GM12878 (cell line): ENCODE measurements around the gene SVBP.

ENCODE experiments used
- CHD2 ChIP-seq: IDR thresholded peaks from 2 replicates; pipeline ENCODE4 v1.6.1; 2011; ENCODE audit warnings: low read depth, low read length, improper control_type of control experiment, borderline replicate concordance
- HDAC2 ChIP-seq: fragments of 200-600 bp; sonication (generic); IDR thresholded peaks from 2 replicates; pipeline ENCODE4 v1.6.1; 2017
- POLR2A ChIP-seq: IDR thresholded peaks from 2 replicates; pipeline ENCODE4 v1.6.1; 2011; ENCODE audit warnings: low read depth, mild to moderate bottlenecking, low read length
- TF ChIP-seq, protein P1 (sequence below): IDR thresholded peaks from 2 replicates; pipeline ENCODE4 v1.6.1; 2012; ENCODE audit warnings: mild to moderate bottlenecking, low read depth, low read length
- TF ChIP-seq, protein P2 (sequence below), 3 experiments: IDR thresholded peaks in 2 of 3; conservative IDR thresholded peaks in 1 of 3; 2 replicates each; pipeline ENCODE4 v1.5.1; 2011; ENCODE audit warnings: low read depth in 3 of 3, low read length in 3 of 3, mild to moderate bottlenecking in 3 of 3, control low read depth in 2 of 3, moderate library complexity in 2 of 3, inconsistent platforms in 1 of 3, mixed read lengths in 1 of 3; ENCODE audit not compliant: control insufficient read depth in 2 of 3, insufficient read depth in 1 of 3; ENCODE audit errors: extremely low read depth in 1 of 3

DNA sequence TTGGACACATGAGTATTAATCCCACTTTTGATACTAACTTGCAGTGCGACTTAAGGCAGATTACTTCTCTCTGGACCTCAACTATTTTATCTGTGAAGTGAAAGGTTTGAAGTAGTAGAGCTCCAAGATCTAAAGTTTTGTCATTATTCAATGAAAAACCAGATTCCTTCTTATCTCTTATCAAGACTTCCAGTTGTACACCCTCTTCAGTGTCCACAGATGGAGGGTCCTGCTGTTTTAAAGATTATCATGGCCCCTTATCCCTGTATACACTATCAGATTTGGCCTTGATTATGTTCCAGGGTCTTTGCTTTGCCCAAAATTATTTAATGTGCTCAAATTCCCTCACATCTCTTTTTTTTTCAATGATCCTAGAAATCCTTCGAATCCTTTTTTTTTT lies 49.0 kb downstream of the SVBP start:
- TF ChIP-seq POLR2A (no peak), HDAC2 (no peak), CHD2 (no peak)
- TF ChIP-seq, protein P1, sequence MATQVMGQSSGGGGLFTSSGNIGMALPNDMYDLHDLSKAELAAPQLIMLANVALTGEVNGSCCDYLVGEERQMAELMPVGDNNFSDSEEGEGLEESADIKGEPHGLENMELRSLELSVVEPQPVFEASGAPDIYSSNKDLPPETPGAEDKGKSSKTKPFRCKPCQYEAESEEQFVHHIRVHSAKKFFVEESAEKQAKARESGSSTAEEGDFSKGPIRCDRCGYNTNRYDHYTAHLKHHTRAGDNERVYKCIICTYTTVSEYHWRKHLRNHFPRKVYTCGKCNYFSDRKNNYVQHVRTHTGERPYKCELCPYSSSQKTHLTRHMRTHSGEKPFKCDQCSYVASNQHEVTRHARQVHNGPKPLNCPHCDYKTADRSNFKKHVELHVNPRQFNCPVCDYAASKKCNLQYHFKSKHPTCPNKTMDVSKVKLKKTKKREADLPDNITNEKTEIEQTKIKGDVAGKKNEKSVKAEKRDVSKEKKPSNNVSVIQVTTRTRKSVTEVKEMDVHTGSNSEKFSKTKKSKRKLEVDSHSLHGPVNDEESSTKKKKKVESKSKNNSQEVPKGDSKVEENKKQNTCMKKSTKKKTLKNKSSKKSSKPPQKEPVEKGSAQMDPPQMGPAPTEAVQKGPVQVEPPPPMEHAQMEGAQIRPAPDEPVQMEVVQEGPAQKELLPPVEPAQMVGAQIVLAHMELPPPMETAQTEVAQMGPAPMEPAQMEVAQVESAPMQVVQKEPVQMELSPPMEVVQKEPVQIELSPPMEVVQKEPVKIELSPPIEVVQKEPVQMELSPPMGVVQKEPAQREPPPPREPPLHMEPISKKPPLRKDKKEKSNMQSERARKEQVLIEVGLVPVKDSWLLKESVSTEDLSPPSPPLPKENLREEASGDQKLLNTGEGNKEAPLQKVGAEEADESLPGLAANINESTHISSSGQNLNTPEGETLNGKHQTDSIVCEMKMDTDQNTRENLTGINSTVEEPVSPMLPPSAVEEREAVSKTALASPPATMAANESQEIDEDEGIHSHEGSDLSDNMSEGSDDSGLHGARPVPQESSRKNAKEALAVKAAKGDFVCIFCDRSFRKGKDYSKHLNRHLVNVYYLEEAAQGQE = no peak
- TF ChIP-seq, protein P2, sequence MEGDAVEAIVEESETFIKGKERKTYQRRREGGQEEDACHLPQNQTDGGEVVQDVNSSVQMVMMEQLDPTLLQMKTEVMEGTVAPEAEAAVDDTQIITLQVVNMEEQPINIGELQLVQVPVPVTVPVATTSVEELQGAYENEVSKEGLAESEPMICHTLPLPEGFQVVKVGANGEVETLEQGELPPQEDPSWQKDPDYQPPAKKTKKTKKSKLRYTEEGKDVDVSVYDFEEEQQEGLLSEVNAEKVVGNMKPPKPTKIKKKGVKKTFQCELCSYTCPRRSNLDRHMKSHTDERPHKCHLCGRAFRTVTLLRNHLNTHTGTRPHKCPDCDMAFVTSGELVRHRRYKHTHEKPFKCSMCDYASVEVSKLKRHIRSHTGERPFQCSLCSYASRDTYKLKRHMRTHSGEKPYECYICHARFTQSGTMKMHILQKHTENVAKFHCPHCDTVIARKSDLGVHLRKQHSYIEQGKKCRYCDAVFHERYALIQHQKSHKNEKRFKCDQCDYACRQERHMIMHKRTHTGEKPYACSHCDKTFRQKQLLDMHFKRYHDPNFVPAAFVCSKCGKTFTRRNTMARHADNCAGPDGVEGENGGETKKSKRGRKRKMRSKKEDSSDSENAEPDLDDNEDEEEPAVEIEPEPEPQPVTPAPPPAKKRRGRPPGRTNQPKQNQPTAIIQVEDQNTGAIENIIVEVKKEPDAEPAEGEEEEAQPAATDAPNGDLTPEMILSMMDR (IDR thresholded peaks at IDR 0.05 in 2 of 3, conservative IDR thresholded peaks at IDR 0.05 in 1 of 3; ENCODE audit: control insufficient read depth in 2 of 3, extremely low read depth in 1 of 3, insufficient read depth in 1 of 3, low read depth in 3 of 3, low read length in 3 of 3) = no peak
